ENCODE data around the gene TNP2.
"Not testable (repeated sequence)": the region's sequence is repeated elsewhere in the genome, so short reads cannot be mapped to it uniquely, and the experiment has no call there.

The TNP2 gene

DNA sequence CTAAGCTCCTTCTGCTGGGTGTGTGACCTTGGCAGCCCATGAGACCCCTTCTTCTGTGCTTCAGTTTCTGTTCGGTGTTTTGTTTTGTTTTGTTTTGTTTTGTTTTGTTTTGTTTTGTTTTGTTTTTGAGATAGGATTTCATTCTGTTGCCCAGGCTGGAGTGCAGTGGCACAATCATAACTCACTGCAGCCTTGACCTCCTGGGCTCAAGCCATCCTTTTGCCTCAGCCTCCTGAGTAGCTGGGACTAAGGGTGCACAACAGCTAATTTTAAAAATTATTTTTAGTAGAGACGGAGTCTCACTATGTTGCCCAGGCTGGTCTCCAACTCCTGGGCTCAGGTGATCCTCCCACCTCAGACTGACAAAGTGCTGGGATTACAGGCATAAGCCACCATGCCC lies 48.6 kb downstream of the TNP2 start:
- not testable (repeated sequence) for DNase-seq (ENCODE audit: low read depth in 3 of 3)

DNA sequence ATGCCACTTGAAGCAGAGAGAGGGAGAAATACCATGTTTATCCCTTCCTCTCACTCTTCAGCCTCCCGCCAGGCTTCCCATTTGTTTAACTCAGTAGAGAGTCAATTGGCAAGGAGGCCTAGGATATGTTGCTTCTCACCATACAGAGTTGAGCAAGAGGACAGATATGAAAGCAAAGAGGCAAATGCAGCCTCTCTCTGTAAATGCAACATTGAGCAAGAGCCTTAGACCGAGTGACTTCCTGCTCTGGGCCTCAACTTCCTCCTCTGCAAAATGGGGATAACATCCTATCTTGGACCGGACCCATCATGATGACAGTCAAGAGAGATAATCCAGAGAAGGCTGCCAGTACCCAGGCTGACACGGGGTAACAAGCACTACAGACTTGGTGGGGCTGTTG lies 49.9 kb downstream of the TNP2 start:
- DNase-seq (ENCODE audit: low read depth in 3 of 3), result no peak

DNA sequence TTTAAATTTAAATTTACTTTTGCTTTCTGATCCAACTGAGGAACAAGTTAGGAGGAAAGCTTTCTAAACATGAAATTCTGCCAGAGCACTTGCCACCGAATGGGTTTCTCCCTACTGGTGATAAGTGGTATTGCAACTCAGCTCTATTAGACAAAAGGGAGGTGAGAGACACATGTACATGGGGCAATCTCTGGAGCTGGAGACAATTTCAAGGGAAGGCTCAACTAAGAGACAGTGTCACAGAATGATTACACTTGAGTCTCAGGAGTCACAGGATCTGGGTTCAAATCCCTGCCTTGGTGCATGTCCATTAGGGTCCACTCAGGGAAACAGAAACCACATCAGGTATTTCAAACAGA lies 50.5 kb downstream of the TNP2 start:
- DNase-seq (ENCODE audit: low read depth in 3 of 3), result no peak
